ENCODE results near the gene RAD50.

- TF ChIP-seq CTCF (IDR thresholded peaks at IDR 0.05; ENCODE audit: low read depth, low read length, poor library complexity, severe bottlenecking): peak; percentile 26
- no peak for TF ChIP-seq EZH2phosphoT487 (IDR thresholded peaks at IDR 0.05; ENCODE audit: borderline replicate concordance, low read length)
Observed at GRCh38 chr5:132526974-132527564, 29.7 kb upstream of the RAD50 start.

All from DOHH2 (cell line).